ENCODE measurements around the gene GJD3.

The GJD3 gene

GRCh38 chr17:40323391-40324381 lies 40.9 kb downstream of the GJD3 start:
- H3K4me3 ChIP-seq (ENCODE audit: low read length), result no peak overlapping the region
- H3K36me3 ChIP-seq (ENCODE audit: insufficient read depth, low read length), result no peaks in the 10 kb centered on the region
- no peaks in the 10 kb centered on the region for H3K9me3 ChIP-seq (ENCODE audit: low read length)
- H3K27me3 ChIP-seq (ENCODE audit: insufficient read depth, low read length), result no peaks in the 10 kb centered on the region
- H2AFZ ChIP-seq (ENCODE audit: low read depth, low read length), result no peak overlapping the region
- H3K4me1 ChIP-seq (ENCODE audit: insufficient read depth, low read length), result peaks cover 29% of the 10 kb centered on the region

- Histone ChIP-seq H3K9me3 (ENCODE audit: low read length) (no peaks in the 10 kb centered on the region), H3K36me3 (ENCODE audit: insufficient read depth, low read length) (no peaks in the 10 kb centered on the region), H3K4me1 (ENCODE audit: insufficient read depth, low read length) (peaks cover 34% of the 10 kb centered on the region), H2AFZ (ENCODE audit: low read depth, low read length) (no peak overlapping the region), H3K4me3 (ENCODE audit: low read length) (peak overlapping the region; percentile 23), H3K27me3 (ENCODE audit: insufficient read depth, low read length) (no peaks in the 10 kb centered on the region)
Measured at GRCh38 chr17:40322358-40323315, 41.9 kb downstream of the GJD3 start.

GRCh38 chr17:40321961-40322357 lies 42.6 kb downstream of the GJD3 start:
- Histone ChIP-seq H3K4me1 (ENCODE audit: insufficient read depth, low read length) (peaks cover 39% of the 10 kb centered on the region), H3K27me3 (ENCODE audit: insufficient read depth, low read length) (no peaks in the 10 kb centered on the region), H3K36me3 (ENCODE audit: insufficient read depth, low read length) (no peaks in the 10 kb centered on the region), H3K4me3 (ENCODE audit: low read length) (no peak overlapping the region), H3K9me3 (ENCODE audit: low read length) (no peaks in the 10 kb centered on the region), H2AFZ (ENCODE audit: low read depth, low read length) (no peak overlapping the region)

GRCh38 chr17:40321524-40321929 lies 43.0 kb downstream of the GJD3 start:
- no peaks in the 10 kb centered on the region for H3K9me3 ChIP-seq (ENCODE audit: low read length)
- no peak overlapping the region for H3K4me3 ChIP-seq (ENCODE audit: low read length)
- H3K4me1 ChIP-seq (ENCODE audit: insufficient read depth, low read length), result peaks cover 43% of the 10 kb centered on the region
- H2AFZ ChIP-seq (ENCODE audit: low read depth, low read length), result no peak overlapping the region
- H3K27me3 ChIP-seq (ENCODE audit: insufficient read depth, low read length), result no peaks in the 10 kb centered on the region
- no peaks in the 10 kb centered on the region for H3K36me3 ChIP-seq (ENCODE audit: insufficient read depth, low read length)

- H3K4me1 ChIP-seq (ENCODE audit: insufficient read depth, low read length), result peaks cover 49% of the 10 kb centered on the region
- no peaks in the 10 kb centered on the region for H3K36me3 ChIP-seq (ENCODE audit: insufficient read depth, low read length)
- no peaks in the 10 kb centered on the region for H3K27me3 ChIP-seq (ENCODE audit: insufficient read depth, low read length)
- H2AFZ ChIP-seq (ENCODE audit: low read depth, low read length), result no peak overlapping the region
- no peaks in the 10 kb centered on the region for H3K9me3 ChIP-seq (ENCODE audit: low read length)
- H3K4me3 ChIP-seq (ENCODE audit: low read length), result no peak overlapping the region
Measured at GRCh38 chr17:40320756-40321523, 43.6 kb downstream of the GJD3 start.

- no peaks in the 10 kb centered on the region for H3K36me3 ChIP-seq (ENCODE audit: insufficient read depth, low read length)
- no peak overlapping the region for H2AFZ ChIP-seq (ENCODE audit: low read depth, low read length)
- no peaks in the 10 kb centered on the region for H3K27me3 ChIP-seq (ENCODE audit: insufficient read depth, low read length)
- peaks cover 51% of the 10 kb centered on the region for H3K4me1 ChIP-seq (ENCODE audit: insufficient read depth, low read length)
- no peaks in the 10 kb centered on the region for H3K9me3 ChIP-seq (ENCODE audit: low read length)
- no peak overlapping the region for H3K4me3 ChIP-seq (ENCODE audit: low read length)
Measured at GRCh38 chr17:40319651-40320540, 44.6 kb downstream of the GJD3 start.

GRCh38 chr17:40318830-40319391 lies 45.6 kb downstream of the GJD3 start:
- no peaks in the 10 kb centered on the region for H3K9me3 ChIP-seq (ENCODE audit: low read length)
- no peaks in the 10 kb centered on the region for H3K36me3 ChIP-seq (ENCODE audit: insufficient read depth, low read length)
- H2AFZ ChIP-seq (ENCODE audit: low read depth, low read length), result peak overlapping the region; percentile 94
- peak overlapping the region; percentile 78 for H3K4me3 ChIP-seq (ENCODE audit: low read length)
- H3K27me3 ChIP-seq (ENCODE audit: insufficient read depth, low read length), result no peaks in the 10 kb centered on the region
- peaks cover 51% of the 10 kb centered on the region for H3K4me1 ChIP-seq (ENCODE audit: insufficient read depth, low read length)

- H3K27me3 ChIP-seq (ENCODE audit: insufficient read depth, low read length), result no peaks in the 10 kb centered on the region
- peaks cover 47% of the 10 kb centered on the region for H3K4me1 ChIP-seq (ENCODE audit: insufficient read depth, low read length)
- peak overlapping the region; percentile 78 for H3K4me3 ChIP-seq (ENCODE audit: low read length)
- peak overlapping the region; percentile 94 for H2AFZ ChIP-seq (ENCODE audit: low read depth, low read length)
- H3K36me3 ChIP-seq (ENCODE audit: insufficient read depth, low read length), result no peaks in the 10 kb centered on the region
- H3K9me3 ChIP-seq (ENCODE audit: low read length), result no peaks in the 10 kb centered on the region
Measured at GRCh38 chr17:40317880-40318829, 46.4 kb downstream of the GJD3 start.

- Histone ChIP-seq H3K4me1 (ENCODE audit: insufficient read depth, low read length) (peaks cover 40% of the 10 kb centered on the region), H3K4me3 (ENCODE audit: low read length) (peak overlapping the region; percentile 36), H2AFZ (ENCODE audit: low read depth, low read length) (peak overlapping the region; percentile 94), H3K36me3 (ENCODE audit: insufficient read depth, low read length) (no peaks in the 10 kb centered on the region), H3K27me3 (ENCODE audit: insufficient read depth, low read length) (no peaks in the 10 kb centered on the region), H3K9me3 (ENCODE audit: low read length) (no peaks in the 10 kb centered on the region)
Measured at GRCh38 chr17:40317345-40317873, 47.1 kb downstream of the GJD3 start.

GRCh38 chr17:40316571-40317344 lies 47.8 kb downstream of the GJD3 start:
- H3K27me3 ChIP-seq (ENCODE audit: insufficient read depth, low read length), result no peaks in the 10 kb centered on the region
- H3K4me3 ChIP-seq (ENCODE audit: low read length), result peak overlapping the region; percentile 34
- H3K4me1 ChIP-seq (ENCODE audit: insufficient read depth, low read length), result peaks cover 33% of the 10 kb centered on the region
- H2AFZ ChIP-seq (ENCODE audit: low read depth, low read length), result peak overlapping the region; percentile 43
- H3K36me3 ChIP-seq (ENCODE audit: insufficient read depth, low read length), result no peaks in the 10 kb centered on the region
- H3K9me3 ChIP-seq (ENCODE audit: low read length), result no peaks in the 10 kb centered on the region
